Neural progenitor cell (in vitro differentiated cells): ENCODE results near the gene TLR5.

Experiments used
- CTCF ChIP-seq: fragments of 200-600 bp; sonication (generic); IDR thresholded peaks from 2 replicates; pipeline ENCODE4 v1.5.1; 2017; ENCODE audit warnings: antibody characterized with exemption, mild to moderate bottlenecking
- EZH2phosphoT487 ChIP-seq: fragments of 200-600 bp; sonication (generic); IDR thresholded peaks from 2 replicates; pipeline ENCODE4 v1.6.1; 2017; ENCODE audit warnings: antibody characterized with exemption

GRCh38 chr1:223076362-223076761 is 66.7 kb downstream of the TLR5 start:
- TF ChIP-seq CTCF (no peak), EZH2phosphoT487 (no peak)
